Fibroblast of gingiva (primary cell): ENCODE results near the gene SLC4A5.

Experiments used
- DNase-seq: peaks from one replicate; pipeline ENCODE4 v3.0.0-alpha.2; 2011; ENCODE audit warnings: low read depth

SLC4A5 gene

GRCh38 chr2:74269667-74270066, 73.5 kb downstream of the SLC4A5 start:
- DNase-seq, result no peak

GRCh38 chr2:74267068-74267467, 76.1 kb downstream of the SLC4A5 start:
- DNase-seq, result no peak

GRCh38 chr2:74264281-74264680, 78.9 kb downstream of the SLC4A5 start:
- no peak for DNase-seq

- DNase-seq, result no peak
Measured at GRCh38 chr2:74262681-74263080, 80.5 kb downstream of the SLC4A5 start.

- DNase-seq, result peak; percentile 12
Measured at GRCh38 chr2:74261204-74261864, 81.9 kb downstream of the SLC4A5 start.

- no peak for DNase-seq
Measured at GRCh38 chr2:74260495-74260894, 82.7 kb downstream of the SLC4A5 start.

- DNase-seq, result no peak
Measured at GRCh38 chr2:74259733-74260132, 83.5 kb downstream of the SLC4A5 start.

GRCh38 chr2:74259191-74259590, 84.0 kb downstream of the SLC4A5 start:
- DNase-seq, result no peak

- no peak for DNase-seq
Measured at GRCh38 chr2:74255660-74256213, 87.5 kb downstream of the SLC4A5 start.

- no peak for DNase-seq
Measured at GRCh38 chr2:74253971-74254310, 89.3 kb downstream of the SLC4A5 start.

GRCh38 chr2:74253306-74253970, 89.8 kb downstream of the SLC4A5 start:
- no peak for DNase-seq

- no peak for DNase-seq
Measured at GRCh38 chr2:74252862-74253261, 90.4 kb downstream of the SLC4A5 start.

GRCh38 chr2:74252036-74252435, 91.2 kb downstream of the SLC4A5 start:
- no peak for DNase-seq

- DNase-seq, result peak; percentile 20
Measured at GRCh38 chr2:74250189-74250631, 93.0 kb downstream of the SLC4A5 start.

GRCh38 chr2:74249406-74250122, 93.7 kb downstream of the SLC4A5 start:
- DNase-seq, result no peak

- no peak for DNase-seq
Measured at GRCh38 chr2:74246496-74247195, 96.6 kb downstream of the SLC4A5 start.

- no peak for DNase-seq
Measured at GRCh38 chr2:74244286-74244685, 98.9 kb downstream of the SLC4A5 start.

- no peak for DNase-seq
Measured at GRCh38 chr2:74242354-74243071, 100.7 kb downstream of the SLC4A5 start.

- DNase-seq, result no peak
Measured at GRCh38 chr2:74239346-74239745, 103.9 kb downstream of the SLC4A5 start.

- peak; percentile 89 for DNase-seq
Measured at GRCh38 chr2:74238879-74239278, 104.3 kb downstream of the SLC4A5 start.

- no peak for DNase-seq
Measured at GRCh38 chr2:74235041-74235440, 108.2 kb downstream of the SLC4A5 start.

- no peak for DNase-seq
Measured at GRCh38 chr2:74233648-74234047, 109.6 kb downstream of the SLC4A5 start.
